ENCODE data around the gene CUL7. TPM values are rescaled to one million over a fixed set of nuclear protein-coding genes. Genes with fewer than 3 reads are reported as not detected.

Gene CUL7
- total and polyA plus RNA-seq, 2 donors (not counting 1 experiment from before 2014, with no cell fraction given) = 17.4 to 21.4 TPM

GRCh38 chr6:43097098-43097489 is 43.4 kb upstream of the CUL7 start:
- H3K4me3 Mint-ChIP-seq = no peak overlapping the region
- H3K4me1 Mint-ChIP-seq = peaks cover 5% of the 10 kb centered on the region
- no peak overlapping the region for H2AFZ ChIP-seq (ENCODE audit: insufficient read depth, low read depth, low read length, poor library complexity, severe bottlenecking)
- no peak overlapping the region for H3K27ac Mint-ChIP-seq
- H3K27me3 ChIP-seq (replicated peaks in 1 of 4; ENCODE audit: control extremely low read depth in 1 of 4, control insufficient read depth in 3 of 4, insufficient read depth in 4 of 4, low read length in 3 of 4) = no peaks in the 10 kb centered on the region
- no peak overlapping the region for H3K27ac ChIP-seq (ENCODE audit: low read length in 2 of 2)
- TF ChIP-seq CTCF (IDR thresholded peaks at IDR 0.05) = no peak
- TF ChIP-seq EZH2 (IDR thresholded peaks at IDR 0.05; ENCODE audit: borderline replicate concordance, insufficient read depth, low read depth, low read length, poor library complexity, severe bottlenecking) = no peak
- intact Hi-C loops (cut with micrococcal nuclease) = no loop called here
- no peak for DNase-seq
- no peaks in the 10 kb centered on the region for H4K20me1 ChIP-seq (ENCODE audit: control insufficient read depth, insufficient read depth, low read length, poor library complexity, severe bottlenecking)
- no peak for ATAC-seq (ENCODE audit: low read depth)
- H3K36me3 ChIP-seq (replicated peaks in 1 of 2; ENCODE audit: control extremely low read depth in 1 of 2, control insufficient read depth in 1 of 2, extremely low read depth in 1 of 2, insufficient read depth in 2 of 2, low read length in 1 of 2) = no peaks in the 10 kb centered on the region
- H3K79me2 ChIP-seq (ENCODE audit: control insufficient read depth, insufficient read depth, low read length) = no peaks in the 10 kb centered on the region
- ChIA-PET POLR2A (interaction anchor here (0.6 kb wide), 1 partner anchor 215 kb away, joined by 4 read pairs; no protein-coding TSS in a partner anchor), CTCF (no interaction called here)
- no peak overlapping the region for H3K4me3 ChIP-seq (ENCODE audit: control extremely low read depth in 1 of 5, extremely low read depth in 1 of 5, insufficient read depth in 1 of 5, low read depth in 2 of 5, low read length in 4 of 5)
- no CpG with 5 or more reads among the region's 5 CpGs for WGBS (ENCODE audit: insufficient coverage)
- no peaks in the 10 kb centered on the region for H3K4me1 ChIP-seq (ENCODE audit: control insufficient read depth in 2 of 2, insufficient read depth in 2 of 2, low read length in 2 of 2)
- no peak overlapping the region for H3K4me2 ChIP-seq (replicated peaks; ENCODE audit: low read depth, low read length, poor library complexity, severe bottlenecking)
- no peaks in the 10 kb centered on the region for H3K9me3 ChIP-seq (ENCODE audit: control extremely low read depth in 1 of 3, control insufficient read depth in 2 of 3, insufficient read depth in 1 of 3, low read length in 2 of 3)
- no peak overlapping the region for H3K9ac ChIP-seq (ENCODE audit: low read length)
- no peaks in the 10 kb centered on the region for H3K27me3 Mint-ChIP-seq
- no peaks in the 10 kb centered on the region for H3K9me3 Mint-ChIP-seq (ENCODE audit: insufficient read depth)

GRCh38 chr6:43096451-43097097 is 42.9 kb upstream of the CUL7 start:
- WGBS (ENCODE audit: insufficient coverage) = 68% methylated on average over 7 of the region's 8 CpGs
- CTCF ChIA-PET = no interaction called here
- Mint-ChIP-seq H3K27ac (no peak overlapping the region), H3K4me1 (peaks cover 5% of the 10 kb centered on the region), H3K4me3 (no peak overlapping the region), H3K9me3 (ENCODE audit: insufficient read depth) (no peaks in the 10 kb centered on the region), H3K27me3 (no peaks in the 10 kb centered on the region)
- Histone ChIP-seq H3K27me3 (replicated peaks in 1 of 4; ENCODE audit: control extremely low read depth in 1 of 4, control insufficient read depth in 3 of 4, insufficient read depth in 4 of 4, low read length in 3 of 4) (no peaks in the 10 kb centered on the region), H2AFZ (ENCODE audit: insufficient read depth, low read depth, low read length, poor library complexity, severe bottlenecking) (peak overlapping the region; percentile 41), H3K36me3 (replicated peaks in 1 of 2; ENCODE audit: control extremely low read depth in 1 of 2, control insufficient read depth in 1 of 2, extremely low read depth in 1 of 2, insufficient read depth in 2 of 2, low read length in 1 of 2) (no peaks in the 10 kb centered on the region), H3K4me1 (ENCODE audit: control insufficient read depth in 2 of 2, insufficient read depth in 2 of 2, low read length in 2 of 2) (no peaks in the 10 kb centered on the region), H3K27ac (ENCODE audit: low read length in 2 of 2) (no peak overlapping the region), H3K9ac (ENCODE audit: low read length) (no peak overlapping the region), H3K4me2 (replicated peaks; ENCODE audit: low read depth, low read length, poor library complexity, severe bottlenecking) (no peak overlapping the region), H3K9me3 (ENCODE audit: control extremely low read depth in 1 of 3, control insufficient read depth in 2 of 3, insufficient read depth in 1 of 3, low read length in 2 of 3) (no peaks in the 10 kb centered on the region), H3K79me2 (ENCODE audit: control insufficient read depth, insufficient read depth, low read length) (no peaks in the 10 kb centered on the region), H3K4me3 (ENCODE audit: control extremely low read depth in 1 of 5, extremely low read depth in 1 of 5, insufficient read depth in 1 of 5, low read depth in 2 of 5, low read length in 4 of 5) (no peak overlapping the region), H4K20me1 (ENCODE audit: control insufficient read depth, insufficient read depth, low read length, poor library complexity, severe bottlenecking) (no peaks in the 10 kb centered on the region)
- DNase-seq (no peak), ATAC-seq (ENCODE audit: low read depth) (no peak)
- TF ChIP-seq CTCF (IDR thresholded peaks at IDR 0.05) (no peak), EZH2 (IDR thresholded peaks at IDR 0.05; ENCODE audit: borderline replicate concordance, insufficient read depth, low read depth, low read length, poor library complexity, severe bottlenecking) (no peak)
- intact Hi-C loops (cut with micrococcal nuclease) = no loop called here
- POLR2A ChIA-PET = interaction anchor here (0.6 kb wide), 1 partner anchor 215 kb away, joined by 4 read pairs; no protein-coding TSS in a partner anchor

Measured in B cell (primary cell).